22Rv1 (cell line): Measurements from ENCODE around the gene CCDC188.

Experiments used
- H3K27ac ChIP-seq: fragments of 450-650 bp; 2 replicates; pipeline ENCODE4 v1.5.1; 2017
- ZFX ChIP-seq: fragments of 450-650 bp; IDR thresholded peaks from 2 replicates; pipeline ENCODE4 v1.6.1; 2017; ENCODE audit warnings: antibody characterized with exemption, borderline replicate concordance
- TF ChIP-seq, protein P1 (sequence below): fragments of 450-650 bp; IDR thresholded peaks from 2 replicates; pipeline ENCODE4 v1.5.1; 2017; ENCODE audit warnings: mild to moderate bottlenecking

CCDC188 gene

GRCh38 chr22:20127318-20127868 lies 23.5 kb downstream of the CCDC188 start:
- peak overlapping the region; percentile 10; the same call in 1 of the 2 replicates for H3K27ac ChIP-seq
- TF ChIP-seq ZFX, result no peak
- TF ChIP-seq, protein P1, sequence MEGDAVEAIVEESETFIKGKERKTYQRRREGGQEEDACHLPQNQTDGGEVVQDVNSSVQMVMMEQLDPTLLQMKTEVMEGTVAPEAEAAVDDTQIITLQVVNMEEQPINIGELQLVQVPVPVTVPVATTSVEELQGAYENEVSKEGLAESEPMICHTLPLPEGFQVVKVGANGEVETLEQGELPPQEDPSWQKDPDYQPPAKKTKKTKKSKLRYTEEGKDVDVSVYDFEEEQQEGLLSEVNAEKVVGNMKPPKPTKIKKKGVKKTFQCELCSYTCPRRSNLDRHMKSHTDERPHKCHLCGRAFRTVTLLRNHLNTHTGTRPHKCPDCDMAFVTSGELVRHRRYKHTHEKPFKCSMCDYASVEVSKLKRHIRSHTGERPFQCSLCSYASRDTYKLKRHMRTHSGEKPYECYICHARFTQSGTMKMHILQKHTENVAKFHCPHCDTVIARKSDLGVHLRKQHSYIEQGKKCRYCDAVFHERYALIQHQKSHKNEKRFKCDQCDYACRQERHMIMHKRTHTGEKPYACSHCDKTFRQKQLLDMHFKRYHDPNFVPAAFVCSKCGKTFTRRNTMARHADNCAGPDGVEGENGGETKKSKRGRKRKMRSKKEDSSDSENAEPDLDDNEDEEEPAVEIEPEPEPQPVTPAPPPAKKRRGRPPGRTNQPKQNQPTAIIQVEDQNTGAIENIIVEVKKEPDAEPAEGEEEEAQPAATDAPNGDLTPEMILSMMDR, result no peak

GRCh38 chr22:20126284-20127029 lies 24.4 kb downstream of the CCDC188 start:
- H3K27ac ChIP-seq, result no peak overlapping the region

DNA sequence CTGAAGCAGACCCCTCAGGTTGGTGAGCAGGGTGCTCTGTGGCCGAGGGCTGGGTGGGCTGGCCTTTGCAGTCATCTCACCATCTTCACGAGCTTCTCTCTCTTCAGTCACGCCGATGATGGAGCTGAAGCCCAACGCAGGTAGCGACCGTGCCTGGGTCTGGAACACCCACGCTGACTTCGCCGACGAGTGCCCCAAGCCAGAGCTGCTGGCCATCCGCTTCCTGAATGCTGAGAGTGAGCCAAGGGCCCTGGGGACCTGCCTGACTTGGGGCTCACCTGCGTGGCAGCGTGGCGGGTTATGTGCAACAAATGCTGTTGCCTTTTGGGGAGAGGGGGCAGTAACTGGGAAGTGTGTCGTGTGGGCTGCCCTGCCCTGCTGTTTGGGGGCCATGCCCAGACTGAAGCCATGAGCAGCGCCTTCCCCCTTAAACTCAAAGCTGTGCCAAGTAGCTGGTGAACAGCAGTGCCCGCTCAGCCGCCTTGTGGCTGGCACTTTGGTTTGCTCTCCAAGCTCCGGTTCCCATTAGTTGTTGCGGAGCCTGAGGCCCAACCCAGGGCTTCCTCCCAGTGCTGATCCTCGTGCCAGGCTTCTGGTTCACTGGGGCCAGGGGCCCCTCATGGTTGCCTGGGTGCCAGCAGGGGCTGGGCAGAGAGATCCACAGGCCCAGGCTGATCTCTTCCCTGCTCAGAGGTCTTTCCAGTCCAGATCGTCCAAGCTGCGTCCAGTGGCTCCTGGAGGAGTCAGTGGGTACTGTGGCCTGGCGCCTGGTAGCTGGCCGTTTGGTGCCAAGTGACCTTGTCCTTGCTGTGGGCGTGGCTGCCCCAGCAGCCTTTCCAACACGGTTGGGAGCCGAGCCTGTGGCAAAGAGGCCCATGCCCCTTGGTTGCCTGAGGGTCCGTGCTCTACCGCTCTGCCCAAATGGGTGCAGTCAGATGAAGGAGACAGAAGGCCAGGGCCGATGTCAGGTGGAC lies 25.4 kb downstream of the CCDC188 start:
- TF ChIP-seq ZFX, result no peak
- TF ChIP-seq, protein P1, result no peak
- no peak overlapping the region for H3K27ac ChIP-seq

More at GRCh38 chr22:20126284-20127029, 24.4 kb downstream of the CCDC188 start:
- TF ChIP-seq, protein P1, result no peak
- no peak for TF ChIP-seq ZFX

- H3K27ac ChIP-seq, result no peak overlapping the region
- no peak for TF ChIP-seq ZFX
- TF ChIP-seq, protein P1, result no peak
Measured at GRCh38 chr22:20124083-20124787, 26.6 kb downstream of the CCDC188 start.

- TF ChIP-seq, protein P1, result no peak
- TF ChIP-seq ZFX, result no peak
- H3K27ac ChIP-seq, result no peak overlapping the region
Measured at GRCh38 chr22:20123366-20124082, 27.3 kb downstream of the CCDC188 start.

- no peak overlapping the region for H3K27ac ChIP-seq
- no peak for TF ChIP-seq ZFX
- TF ChIP-seq, protein P1, result no peak
Measured at GRCh38 chr22:20121856-20122415, 28.9 kb downstream of the CCDC188 start.
